Measurements from ENCODE around the gene JAKMIP3. TPM values are rescaled to one million over a fixed set of nuclear protein-coding genes. Genes with fewer than 3 reads are reported as not detected.

JAKMIP3 gene
- total and polyA plus RNA-seq, 12 donors, result 0.18 to 7.0 (median 0.79) TPM

GRCh38 chr10:132103116-132103910, 37.6 kb downstream of the JAKMIP3 start:
- Histone ChIP-seq H3K4me3 (no peak overlapping the region), H3K27me3 (no peaks in the 10 kb centered on the region), H3K36me3 (replicated peaks in 1 of 2) (no peaks in the 10 kb centered on the region), H3K27ac (no peak overlapping the region), H3K4me1 (replicated peaks in 1 of 2) (no peaks in the 10 kb centered on the region), H3K9me3 (replicated peaks in 1 of 3) (no peaks in the 10 kb centered on the region)
- intact Hi-C loops (cut with DNase I), result no loop called here
- 66 to 86% (median 74%) methylated on average over 4 to 7 of the region's 7 CpGs for WGBS, 4 donors
- TF ChIP-seq CTCF (IDR thresholded peaks at IDR 0.05) (no peak), POLR2A (IDR thresholded peaks at IDR 0.05) (no peak)
- no peak for DNase-seq

GRCh38 chr10:132104062-132104461, 38.3 kb downstream of the JAKMIP3 start:
- peak in 2 of 7 donors; percentile 7 to 35 for DNase-seq
- WGBS, 4 donors, result 84 to 91% (median 89%) methylated on average over 9 to 13 of the region's 13 CpGs
- Histone ChIP-seq H3K27me3 (no peaks in the 10 kb centered on the region), H3K9me3 (replicated peaks in 1 of 3) (no peaks in the 10 kb centered on the region), H3K4me1 (replicated peaks in 1 of 2) (no peaks in the 10 kb centered on the region), H3K4me3 (no peak overlapping the region), H3K27ac (no peak overlapping the region), H3K36me3 (replicated peaks in 1 of 2) (no peaks in the 10 kb centered on the region)
- TF ChIP-seq CTCF (IDR thresholded peaks at IDR 0.05), result no peak
- TF ChIP-seq POLR2A (IDR thresholded peaks at IDR 0.05), result no peak
- intact Hi-C loops (cut with DNase I), result no loop called here

GRCh38 chr10:132104471-132105301, 38.9 kb downstream of the JAKMIP3 start:
- 85 to 95% (median 91%) methylated on average over 4 to 27 of the region's 27 CpGs for whole genome bisulfite sequencing, 4 donors
- DNase-seq, result peak in 2 of 7 donors; percentile 6 to 10

More at GRCh38 chr10:132104471-132105301, 38.9 kb downstream of the JAKMIP3 start:
- no peak overlapping the region for H3K4me3 ChIP-seq
- H3K27me3 ChIP-seq, result no peaks in the 10 kb centered on the region
- H3K9me3 ChIP-seq (replicated peaks in 1 of 3), result no peaks in the 10 kb centered on the region
- H3K4me1 ChIP-seq (replicated peaks in 1 of 2), result no peaks in the 10 kb centered on the region
- intact Hi-C loops (cut with DNase I), result no loop called here
- no peaks in the 10 kb centered on the region for H3K36me3 ChIP-seq (replicated peaks in 1 of 2)
- TF ChIP-seq CTCF (IDR thresholded peaks at IDR 0.05) (no peak), POLR2A (IDR thresholded peaks at IDR 0.05) (no peak)
- H3K27ac ChIP-seq, result no peak overlapping the region

All from adrenal gland (tissue), 12 donors.